Limb (tissue), 2 donors: ENCODE measurements around the gene MGAT5B.

Source experiments
- DNase-seq, 2 donors: peaks; one replicate each; pipeline ENCODE4 v3.0.0-alpha.2; 2016; ENCODE audit errors: extremely low spot score in 2 of 2

The MGAT5B gene

DNA sequence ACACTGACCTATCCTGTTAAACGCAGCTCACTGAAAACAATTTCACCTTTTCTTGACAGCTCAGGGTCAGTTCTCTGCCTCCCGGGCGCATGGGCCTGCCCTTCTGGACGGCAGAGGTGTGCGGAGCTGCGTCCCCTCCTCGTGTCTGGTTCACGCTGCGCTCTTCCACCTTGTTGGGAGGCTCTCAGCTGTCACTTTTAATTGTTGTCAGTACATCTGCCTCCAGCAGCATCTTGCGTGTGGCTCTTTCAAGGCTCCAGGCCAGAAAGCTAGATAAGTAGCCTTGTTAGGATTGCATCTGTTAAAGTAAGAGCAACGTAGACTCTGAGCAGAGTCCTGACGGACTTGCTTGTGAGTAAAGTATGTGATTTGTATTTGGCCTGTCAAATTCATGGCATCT, 59.4 kb downstream of the MGAT5B start:
- no peak for DNase-seq

- no peak for DNase-seq
Measured at GRCh38 chr17:76927982-76928381, 59.8 kb downstream of the MGAT5B start.

DNA sequence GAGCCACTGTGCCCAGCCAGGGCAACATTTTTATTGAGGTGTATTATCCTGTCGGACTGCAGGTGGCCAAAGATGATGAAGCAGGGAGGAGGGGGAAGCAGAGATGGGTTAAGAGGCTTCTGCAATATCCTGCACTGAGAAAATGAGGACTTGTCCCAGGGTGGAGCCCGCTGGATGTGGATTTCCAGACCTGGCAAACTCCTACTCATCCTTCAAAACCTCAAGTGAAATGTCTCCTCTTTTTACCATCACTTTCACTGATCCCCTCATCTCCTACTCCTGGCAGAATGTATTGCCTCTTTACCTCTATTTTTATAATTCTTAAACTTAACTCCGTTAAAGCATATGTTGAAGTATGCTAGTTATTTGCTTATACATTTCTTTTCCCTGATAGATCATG, 60.9 kb downstream of the MGAT5B start:
- no peak for DNase-seq

- DNase-seq, result no peak
Measured at GRCh38 chr17:76929601-76930000, 61.4 kb downstream of the MGAT5B start.

DNA sequence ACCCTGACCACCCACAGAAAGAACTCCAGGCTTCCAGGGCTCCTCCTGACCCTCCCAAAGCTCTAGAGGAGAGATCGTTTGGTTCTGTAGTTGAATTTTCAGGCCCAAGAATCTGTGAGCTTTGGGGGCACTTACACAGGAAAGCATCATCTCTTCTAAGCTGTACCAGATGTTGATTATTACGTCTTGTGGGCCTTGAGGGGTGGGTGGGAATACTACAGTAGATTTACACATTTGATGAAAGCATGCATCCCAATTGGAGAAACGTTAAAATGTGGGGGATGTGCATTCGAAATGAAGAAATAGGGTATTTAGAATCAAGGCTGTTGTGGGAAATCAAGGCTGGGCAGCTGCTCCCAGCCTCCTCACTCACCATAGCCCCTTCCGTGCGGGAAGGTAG, 61.9 kb downstream of the MGAT5B start:
- DNase-seq, result peak in 1 of 2 donors; percentile 3

DNA sequence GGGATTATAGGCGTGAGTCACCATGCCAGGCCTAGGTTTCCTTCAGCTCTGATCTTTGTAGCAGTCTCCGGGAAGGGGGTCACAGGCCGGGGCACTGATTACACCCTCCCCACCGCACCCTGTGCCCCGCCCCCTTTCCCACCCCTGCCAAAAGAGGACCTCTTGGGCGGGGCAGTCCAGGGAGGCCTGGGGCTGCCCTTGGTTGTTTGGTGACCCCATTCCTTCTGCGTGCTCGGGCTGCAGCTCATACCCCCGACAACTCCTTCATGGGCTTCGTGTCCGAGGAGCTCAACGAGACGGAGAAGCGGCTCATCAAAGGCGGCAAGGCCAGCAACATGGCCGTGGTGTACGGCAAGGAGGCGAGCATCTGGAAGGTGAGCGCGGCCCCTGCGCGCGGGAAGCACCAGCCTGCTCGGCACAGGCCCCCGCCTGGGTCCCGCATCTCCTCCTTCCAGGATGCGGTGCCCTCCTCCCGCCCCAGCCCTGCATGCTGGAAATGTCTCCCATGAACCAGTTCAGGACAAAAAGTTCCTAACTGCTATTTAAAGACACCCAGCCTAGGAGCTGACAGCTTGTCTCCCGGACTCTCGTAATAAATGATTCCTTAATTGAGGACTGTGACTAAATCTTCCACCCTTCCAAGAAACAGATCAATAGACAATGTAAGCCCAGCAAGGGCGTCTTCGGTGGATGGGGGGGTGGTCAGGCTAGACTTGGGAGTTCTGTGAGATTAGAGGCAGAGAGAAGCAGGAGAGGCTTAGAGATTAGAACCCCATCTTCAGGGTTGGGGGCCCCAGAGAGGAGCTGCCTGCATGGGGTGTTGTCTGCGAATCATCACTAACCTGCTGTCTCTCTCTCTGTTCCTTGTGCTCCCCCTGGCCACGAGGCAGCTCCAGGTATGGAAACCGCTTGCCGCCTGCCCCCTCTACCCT, 64.5 kb downstream of the MGAT5B start:
- DNase-seq, result no peak

DNA sequence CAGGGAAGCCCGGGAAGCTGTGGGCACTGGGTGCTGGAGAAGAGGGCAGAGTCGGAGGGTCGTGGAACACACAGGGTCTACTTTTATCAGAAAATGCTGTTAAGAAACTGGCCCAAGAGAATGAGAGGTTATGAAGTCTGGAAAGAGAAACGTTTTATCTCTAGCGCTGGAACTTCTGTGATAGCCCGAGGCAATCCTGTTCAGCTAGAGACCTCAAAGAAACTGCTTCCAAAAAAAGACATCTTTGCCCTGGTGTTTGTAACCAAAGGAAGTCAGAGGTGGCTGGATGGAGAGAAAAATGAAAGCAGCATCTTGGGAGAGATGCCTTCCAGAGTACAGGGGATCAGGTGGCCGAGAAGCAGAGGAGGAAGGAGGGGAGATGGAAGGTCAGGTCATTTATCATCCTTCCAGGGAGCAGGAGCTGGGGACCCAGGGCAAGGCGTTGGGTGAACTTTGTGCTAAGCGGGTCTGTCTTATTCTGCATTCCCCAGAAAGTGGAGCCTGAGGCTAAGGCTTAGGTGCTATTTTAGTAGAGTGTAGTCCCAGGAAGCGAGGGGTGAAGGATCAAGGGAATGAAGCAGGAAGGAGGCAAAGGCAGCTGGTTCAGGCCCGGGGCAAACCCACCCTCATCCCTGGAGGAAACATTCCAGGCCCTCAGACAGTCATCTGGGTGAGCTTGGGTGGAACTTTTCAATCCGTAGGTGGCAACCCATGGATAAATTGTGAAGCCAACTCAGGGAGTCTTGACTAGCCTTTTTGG, 66.5 kb downstream of the MGAT5B start:
- no peak for DNase-seq

DNA sequence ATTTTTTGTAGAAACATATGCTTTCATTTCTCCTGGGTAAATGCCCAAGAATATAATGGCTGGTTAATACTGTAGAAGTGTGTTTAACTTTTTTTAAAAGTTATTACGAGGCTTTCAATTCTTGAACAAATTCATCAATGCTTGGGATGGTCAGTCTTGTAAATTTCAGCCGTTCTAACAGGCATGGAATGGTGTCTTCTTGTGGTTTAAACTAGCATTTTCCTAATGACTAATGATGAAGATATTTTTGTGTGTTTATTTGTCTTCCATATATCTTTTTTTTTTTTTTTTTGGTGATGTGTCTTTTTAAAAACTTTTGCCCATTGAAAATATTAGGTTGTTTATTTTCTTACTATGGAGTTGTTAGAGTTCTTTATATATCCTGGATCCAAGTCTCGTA, 67.1 kb downstream of the MGAT5B start:
- DNase-seq, result no peak

GRCh38 chr17:76937238-76937637, 69.0 kb downstream of the MGAT5B start:
- DNase-seq, result no peak

DNA sequence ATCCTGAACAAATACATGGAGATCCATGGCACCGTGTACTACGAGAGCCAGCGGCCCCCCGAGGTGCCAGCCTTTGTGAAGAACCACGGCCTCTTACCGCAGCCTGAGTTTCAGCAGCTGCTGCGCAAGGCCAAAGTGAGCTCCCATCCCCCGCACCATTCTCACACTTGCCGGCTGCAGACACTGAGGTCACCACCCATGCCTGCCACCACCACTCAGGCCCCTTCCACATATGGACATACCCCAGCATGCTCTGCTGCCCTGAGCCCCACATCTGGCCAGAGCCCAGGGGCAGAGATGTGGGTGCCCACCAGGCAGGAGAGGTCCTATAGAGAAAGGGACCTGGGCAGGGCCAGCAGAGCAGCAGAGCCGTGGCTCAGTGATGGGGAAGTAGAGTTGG, 69.8 kb downstream of the MGAT5B start:
- no peak for DNase-seq

GRCh38 chr17:76940295-76940694, 72.1 kb downstream of the MGAT5B start:
- no peak for DNase-seq

- no peak for DNase-seq
Measured at GRCh38 chr17:76940738-76941350, 72.6 kb downstream of the MGAT5B start.

GRCh38 chr17:76943202-76943601, 75.0 kb downstream of the MGAT5B start:
- no peak for DNase-seq

GRCh38 chr17:76943781-76944213, 75.6 kb downstream of the MGAT5B start:
- no peak for DNase-seq

DNA sequence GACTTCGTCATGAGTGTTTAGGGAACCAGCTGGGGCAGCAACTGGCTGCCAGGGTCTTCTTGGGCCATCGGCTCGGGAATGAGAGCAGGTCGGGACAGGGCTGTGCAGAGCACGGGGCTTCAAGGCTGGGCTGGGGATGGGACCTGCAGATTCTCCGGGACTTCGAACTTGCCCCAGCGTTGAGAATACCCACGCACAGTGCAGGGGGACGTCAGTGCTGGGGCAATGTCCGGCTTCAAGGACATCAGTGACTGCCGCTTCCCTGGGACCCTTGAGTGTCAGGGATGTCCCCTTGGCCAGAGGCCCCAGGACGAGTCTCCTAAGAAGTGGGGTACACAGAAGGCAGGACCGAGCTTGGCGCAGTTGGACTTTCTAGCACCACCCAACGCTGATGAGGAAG, 76.3 kb downstream of the MGAT5B start:
- DNase-seq, result no peak

GRCh38 chr17:76946111-76946771, 78.0 kb downstream of the MGAT5B start:
- DNase-seq, result no peak

- DNase-seq, result no peak
Measured at GRCh38 chr17:76946772-76947135, 78.5 kb downstream of the MGAT5B start.

DNA sequence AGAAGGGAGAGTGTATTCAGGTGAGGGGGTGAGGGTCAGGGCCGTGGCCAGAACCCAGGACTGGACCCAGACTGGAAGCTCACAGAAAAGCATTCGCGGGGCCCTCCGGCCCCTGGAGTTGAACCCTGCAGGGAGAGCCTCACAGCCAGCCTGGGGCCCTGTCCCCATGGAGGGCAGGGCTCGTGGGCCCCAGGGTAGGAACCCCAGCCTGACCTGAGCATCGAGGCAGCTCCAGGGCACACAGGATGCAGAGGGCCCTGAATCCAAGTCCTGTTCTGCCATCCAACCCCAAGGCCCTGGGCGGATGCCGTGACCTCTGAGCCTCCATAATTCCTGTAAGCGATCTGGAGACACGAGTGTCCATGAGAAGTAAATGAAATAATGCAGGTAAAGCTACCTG, 79.1 kb downstream of the MGAT5B start:
- no peak for DNase-seq

DNA sequence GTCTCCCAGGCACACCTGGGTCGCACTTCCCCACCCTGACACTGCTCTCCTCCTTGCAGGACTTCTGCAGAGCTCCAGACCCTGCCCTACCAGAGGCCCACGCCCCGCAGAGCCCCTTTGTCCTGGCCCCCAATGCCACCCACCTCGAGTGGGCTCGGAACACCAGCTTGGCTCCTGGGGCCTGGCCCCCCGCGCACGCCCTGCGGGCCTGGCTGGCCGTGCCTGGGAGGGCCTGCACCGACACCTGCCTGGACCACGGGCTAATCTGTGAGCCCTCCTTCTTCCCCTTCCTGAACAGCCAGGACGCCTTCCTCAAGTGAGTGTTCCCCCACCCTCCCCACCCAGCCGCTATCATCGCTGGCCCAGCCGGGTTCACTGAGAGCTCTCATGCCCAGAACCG, 79.6 kb downstream of the MGAT5B start:
- no peak for DNase-seq

- no peak for DNase-seq
Measured at GRCh38 chr17:76948301-76948700, 80.1 kb downstream of the MGAT5B start.

DNA sequence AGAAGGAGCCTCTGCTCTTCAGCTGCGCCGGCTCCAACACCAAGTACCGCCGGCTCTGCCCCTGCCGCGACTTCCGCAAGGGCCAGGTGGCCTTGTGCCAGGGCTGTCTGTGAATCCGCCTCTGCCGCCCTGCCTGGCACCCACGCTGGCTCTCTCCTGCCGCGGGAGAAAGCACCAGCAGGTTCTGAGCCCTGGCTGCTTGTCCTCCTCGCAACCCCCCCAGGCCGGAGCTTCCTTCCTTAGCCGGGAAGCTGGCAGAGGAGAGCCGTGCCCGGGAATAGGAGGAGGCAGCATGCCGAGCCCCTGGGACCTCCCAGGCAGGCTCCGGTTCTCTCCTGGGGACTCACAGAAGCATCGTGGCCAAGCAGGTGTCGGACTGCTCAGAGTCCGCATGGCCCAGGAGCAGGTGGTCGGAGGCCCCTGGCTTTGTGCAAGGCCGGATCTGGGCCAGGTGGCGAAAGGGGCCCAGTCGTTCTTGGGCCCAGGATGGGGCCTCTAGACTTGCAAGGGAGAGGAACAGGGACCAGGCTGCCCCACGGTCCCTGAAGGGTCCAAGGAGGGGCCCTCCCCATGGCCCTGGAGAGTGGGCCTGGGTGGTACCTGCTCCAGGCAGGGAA, 80.6 kb downstream of the MGAT5B start:
- DNase-seq, result no peak
